Dermis blood vessel endothelial cell (primary cell): ENCODE measurements around the gene IRGQ. TPM values are rescaled to one million over a fixed set of nuclear protein-coding genes. Genes with fewer than 3 reads are reported as not detected.
"Not testable (repeated sequence)": the region's sequence is repeated elsewhere in the genome, so short reads cannot be mapped to it uniquely, and the experiment has no call there.

Experiments
- DNase-seq: peaks from one replicate; pipeline ENCODE4 v3.0.0; 2010
- total RNA-seq: library from RNA; depleted of rRNA; stranded (reverse); fragments of >200 nt; gene quantifications from 2 replicates; pipeline ENCODE4 v1.2.3, GENCODE V29; 2014

IRGQ gene
- total RNA-seq, 1 donor from 2014 or later: 27.2 TPM

DNA sequence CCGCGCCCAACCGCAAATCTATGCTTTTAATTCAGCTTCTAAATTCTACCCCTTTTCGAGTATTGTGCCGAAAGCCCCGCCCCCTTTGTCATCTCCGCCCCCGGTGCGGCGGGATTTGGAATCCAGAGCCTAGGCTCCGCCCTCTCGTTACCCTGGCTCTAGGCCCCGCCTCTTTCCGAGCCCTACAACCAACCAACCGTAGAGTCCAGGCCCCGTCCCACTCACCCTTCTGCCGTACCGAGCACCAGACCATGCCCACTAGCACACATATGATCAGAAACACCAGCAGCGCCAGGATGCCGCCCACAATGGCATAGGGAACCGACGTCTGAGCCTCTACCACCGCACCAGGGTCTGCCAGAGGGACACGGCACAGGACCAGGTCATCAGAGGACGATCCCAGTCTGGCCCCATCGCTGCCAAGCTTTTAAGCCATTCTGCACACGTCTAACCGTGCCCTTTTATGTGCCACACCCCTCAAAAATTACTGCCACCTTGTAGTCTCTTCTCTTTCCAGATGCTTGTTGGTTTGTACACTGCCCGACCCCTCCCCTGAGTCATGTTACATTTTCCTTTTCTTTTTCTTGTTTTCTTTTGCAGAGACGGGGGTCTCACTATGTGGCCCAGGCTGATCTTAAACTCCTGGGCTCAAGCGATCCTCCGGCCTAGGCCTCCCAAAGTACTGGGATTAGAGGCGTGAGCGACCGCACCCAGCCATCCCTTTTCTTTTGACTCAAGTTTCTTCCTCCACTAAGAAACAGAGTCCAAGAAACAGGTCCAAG is 28.1 kb upstream of the IRGQ start:
- no peak for DNase-seq

DNA sequence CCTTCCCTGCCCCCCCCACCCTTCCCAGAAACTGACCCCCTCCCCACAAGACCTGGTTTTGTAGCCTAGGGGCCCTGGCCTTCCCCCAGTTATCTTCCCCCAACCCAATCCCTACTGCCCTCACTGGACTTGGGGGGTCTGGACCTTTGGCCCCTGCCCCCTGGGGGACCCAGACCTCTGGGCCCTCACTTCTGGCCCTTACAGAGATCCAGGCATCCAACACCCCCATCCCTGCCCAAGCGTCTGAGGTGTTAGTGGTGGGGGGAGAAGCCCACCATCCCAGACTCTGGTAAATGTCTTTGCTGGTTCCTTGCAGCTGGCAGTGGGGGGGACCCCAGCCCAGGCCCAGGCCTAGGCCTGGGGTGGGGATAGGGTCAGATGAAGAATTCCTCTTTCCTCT is 27.0 kb upstream of the IRGQ start:
- DNase-seq: no peak

DNA sequence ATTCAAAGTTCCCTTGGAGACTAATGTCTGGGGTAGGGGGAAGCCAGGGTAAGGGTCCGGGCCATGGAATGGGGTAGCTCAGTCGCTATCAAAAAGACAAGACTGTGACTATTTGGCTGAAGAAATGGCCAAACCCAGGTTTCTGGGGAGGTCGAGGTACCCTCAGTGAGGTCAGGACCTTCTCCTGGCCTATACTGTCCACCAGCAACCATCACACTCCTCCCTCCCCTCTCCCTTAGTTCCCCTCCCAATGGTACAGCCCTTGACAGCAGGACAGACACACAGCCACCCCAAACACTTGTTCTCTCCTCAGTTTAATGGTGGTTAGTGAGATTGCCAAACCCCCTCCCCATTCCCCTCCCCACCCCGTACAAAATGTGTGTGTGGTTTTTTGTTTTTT is 26.1 kb upstream of the IRGQ start:
- DNase-seq: no peak

DNA sequence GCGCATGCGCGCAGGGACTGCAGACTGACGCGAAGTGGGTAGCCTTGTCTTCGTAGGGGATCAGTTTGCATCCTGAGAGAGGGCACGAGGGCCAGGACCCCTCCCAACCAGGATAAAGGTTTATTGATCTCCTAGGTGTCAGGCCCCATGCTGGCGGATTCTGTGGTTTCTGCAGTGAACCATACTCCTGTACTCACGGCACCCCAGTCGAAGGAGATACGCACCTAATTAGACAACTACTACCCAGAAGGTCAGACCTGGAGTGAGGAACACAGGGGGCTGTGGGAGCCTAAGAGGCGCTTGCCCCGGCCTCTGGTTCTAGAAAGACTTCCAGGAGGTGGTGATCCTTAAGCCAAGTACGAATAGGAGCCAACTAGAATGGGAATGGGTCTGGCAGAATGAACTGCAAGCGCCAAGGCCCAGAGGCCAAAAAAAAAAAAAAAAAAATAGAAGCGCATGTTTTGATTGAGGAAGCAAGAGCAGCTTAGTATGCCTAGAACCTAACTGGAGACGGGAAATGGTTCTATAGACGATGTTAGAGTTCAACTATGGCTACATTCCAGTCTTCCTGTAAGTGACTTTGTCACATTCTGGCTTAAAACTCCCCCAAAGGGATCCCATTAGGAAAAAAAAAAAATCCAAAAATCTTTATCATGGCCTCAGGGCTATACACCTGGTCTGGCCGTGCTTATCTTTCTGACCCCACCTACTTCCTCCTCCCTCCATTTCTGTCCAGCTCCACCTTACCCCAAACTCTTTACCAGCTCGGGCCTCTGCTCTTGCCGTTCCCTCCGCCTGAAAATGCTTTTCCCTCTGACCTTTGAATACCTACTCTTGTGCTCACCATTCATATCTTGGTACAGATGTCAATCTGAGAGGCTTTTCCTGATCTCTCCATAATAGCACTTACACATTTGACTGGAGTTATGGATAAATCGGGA is 24.4 kb upstream of the IRGQ start:
- no peak for DNase-seq

DNA sequence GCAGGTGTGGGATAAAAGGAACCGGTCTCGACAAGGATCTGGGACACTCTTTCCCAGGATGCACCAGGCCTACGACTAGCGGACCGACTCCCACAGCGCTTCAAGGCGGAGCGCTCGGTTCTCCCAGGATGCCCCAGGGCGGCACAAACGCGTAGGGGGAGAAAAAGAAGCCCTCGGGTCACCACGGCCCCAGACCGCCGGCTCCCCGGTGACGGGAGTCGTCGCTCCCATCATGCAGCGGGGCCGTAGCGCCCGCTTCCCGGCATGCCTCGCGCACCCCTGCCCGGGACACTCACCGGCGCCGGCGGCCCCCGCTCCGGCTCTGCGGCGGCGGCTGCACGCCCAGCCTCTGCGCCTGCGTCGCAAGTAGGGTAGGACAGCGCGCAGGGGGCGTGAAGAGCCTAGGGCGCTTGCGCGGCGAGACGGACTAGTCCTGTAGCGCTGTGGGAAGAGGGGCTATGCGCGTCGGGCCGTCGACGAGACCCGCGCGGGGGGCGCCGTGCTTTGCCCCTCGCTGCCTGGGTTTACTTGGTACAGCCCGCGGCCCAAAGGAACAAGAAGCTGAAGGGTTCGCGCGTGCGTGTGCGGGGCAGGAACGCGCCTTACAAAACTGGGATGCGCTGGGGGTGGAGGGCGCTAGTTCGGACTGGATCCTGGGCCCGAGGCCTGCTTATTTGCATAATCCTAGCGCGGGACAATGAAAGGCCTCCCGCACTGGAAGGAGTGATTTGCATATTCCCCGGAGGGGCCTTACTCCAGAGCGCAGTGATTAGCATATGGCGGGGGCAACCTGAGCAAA is 23.5 kb upstream of the IRGQ start, which contains the start of gene ZNF428:
Gene ZNF428 (minus strand): TSS at position 368 of the 799 bp plus-strand sequence. CDS start 5,325 bp downstream, outside the sequence.
- peak; percentile 94 for DNase-seq

DNA sequence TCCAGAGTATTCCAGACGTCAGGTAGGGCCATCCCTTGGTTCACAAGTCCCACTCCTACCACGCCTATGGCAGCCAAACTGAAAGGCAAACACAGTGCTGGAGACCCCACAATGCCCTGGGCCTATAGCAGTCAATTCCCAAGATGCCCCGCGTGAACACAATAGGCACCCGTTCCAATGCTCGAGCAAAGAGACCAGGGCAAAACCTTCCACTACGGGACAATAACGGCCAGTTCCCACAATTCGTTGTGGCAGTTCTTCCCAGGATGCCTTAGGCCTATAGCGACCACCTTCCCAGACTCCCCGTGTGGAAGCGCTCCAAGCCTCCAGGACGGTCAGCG is 23.0 kb upstream of the IRGQ start:
- peak; percentile 64 for DNase-seq

DNA sequence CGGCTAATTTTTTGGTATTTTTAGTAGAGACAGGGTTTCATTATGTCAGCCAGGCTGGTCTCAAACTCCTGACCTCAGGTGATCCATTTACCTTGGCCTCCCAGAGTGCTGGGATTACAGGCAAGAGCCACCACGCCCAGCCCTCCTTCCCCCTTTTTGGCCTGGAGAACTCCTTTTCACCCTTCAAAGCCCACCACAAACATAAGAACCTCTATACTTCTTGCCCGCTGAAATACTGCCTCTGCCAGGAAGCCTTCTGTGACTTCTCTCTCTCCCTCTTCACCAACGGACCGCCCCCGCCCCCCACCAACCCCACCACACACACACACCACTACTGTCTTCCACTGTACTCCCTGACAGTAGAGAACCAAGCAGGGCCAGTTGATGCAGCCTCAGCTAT is 21.0 kb upstream of the IRGQ start:
- no peak for DNase-seq

DNA sequence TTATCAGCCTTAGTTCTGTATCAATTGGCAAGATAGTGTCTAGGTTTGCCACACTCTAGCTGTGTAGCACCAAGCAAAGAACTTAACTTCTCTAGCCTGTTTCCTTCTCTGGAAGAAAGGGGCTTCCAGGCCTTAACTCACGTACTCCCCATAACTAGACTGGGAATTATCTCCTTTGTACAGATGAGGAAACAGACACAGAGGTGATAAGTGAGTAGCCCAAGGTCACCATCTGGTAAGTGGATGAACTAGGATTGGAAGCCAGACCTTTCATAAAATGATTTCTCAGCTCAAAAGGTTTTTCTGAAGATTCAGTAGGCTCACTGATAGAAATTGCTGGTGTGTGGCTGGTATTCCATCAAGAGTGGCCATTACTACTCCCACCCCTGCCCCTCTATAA is 20.4 kb upstream of the IRGQ start:
- DNase-seq: no peak

DNA sequence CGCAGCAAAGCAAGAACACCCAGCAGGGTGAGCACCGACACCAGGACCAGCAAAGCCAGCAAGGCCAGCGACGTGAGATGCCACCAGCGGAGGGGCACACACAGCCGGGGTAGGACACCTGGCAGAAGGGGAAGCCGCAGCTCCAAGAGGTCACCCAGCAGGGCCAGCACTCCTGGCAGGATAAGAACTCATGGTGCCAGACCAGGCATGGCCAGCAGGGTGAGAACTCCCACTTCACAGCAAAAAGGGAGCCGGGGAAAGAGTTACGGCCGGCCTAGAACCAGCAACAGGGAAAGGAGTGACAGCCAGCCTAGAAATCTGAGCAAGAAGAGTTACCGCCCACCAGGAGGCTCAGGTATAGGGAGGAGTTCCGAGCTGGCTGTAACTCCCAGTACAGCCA is 16.4 kb upstream of the IRGQ start:
- no peak for DNase-seq

DNA sequence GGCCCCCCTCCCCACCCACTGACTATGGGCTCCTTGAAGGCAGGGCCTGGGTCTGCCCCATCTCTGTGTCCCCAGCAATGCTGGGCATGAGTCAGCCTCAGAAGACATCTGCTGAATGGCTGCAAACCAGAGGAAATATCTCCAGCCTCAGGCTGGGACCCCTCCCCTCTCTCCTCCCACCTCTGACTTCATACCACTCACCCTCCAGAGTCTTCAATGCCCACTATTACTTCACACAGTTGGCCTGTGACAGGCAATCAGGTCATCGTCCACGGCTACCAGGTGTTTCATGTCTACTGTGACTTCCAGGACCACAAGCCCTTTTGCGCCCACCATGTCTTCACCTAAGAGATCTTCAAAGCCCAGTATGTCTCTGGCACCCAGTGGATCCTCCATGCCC is 15.9 kb upstream of the IRGQ start, which contains the start of gene SRRM5:
Gene SRRM5 (plus strand): TSS at position 301 of the 400 bp plus-strand sequence. CDS start 34 bp downstream, at position 335.
- DNase-seq: no peak

DNA sequence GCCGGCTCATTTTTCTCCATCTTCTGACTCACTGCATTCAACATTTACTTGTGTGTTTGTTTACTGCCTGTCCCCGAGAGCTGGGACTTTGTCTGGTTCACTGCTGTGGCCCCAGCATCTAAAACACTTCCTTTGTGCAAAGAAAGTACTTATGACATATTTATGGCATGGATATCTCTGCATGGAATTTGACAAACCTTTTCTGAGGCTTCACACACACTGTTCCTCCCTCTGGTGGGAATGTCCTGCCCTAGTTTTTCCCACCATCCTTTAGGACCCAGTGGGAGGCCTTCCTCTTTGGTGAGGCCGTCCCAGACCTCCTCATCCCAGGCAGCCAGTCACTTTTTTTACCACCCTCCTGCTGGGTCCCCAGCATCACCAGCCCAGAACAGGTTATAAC is 14.6 kb upstream of the IRGQ start:
- no peak for DNase-seq

DNA sequence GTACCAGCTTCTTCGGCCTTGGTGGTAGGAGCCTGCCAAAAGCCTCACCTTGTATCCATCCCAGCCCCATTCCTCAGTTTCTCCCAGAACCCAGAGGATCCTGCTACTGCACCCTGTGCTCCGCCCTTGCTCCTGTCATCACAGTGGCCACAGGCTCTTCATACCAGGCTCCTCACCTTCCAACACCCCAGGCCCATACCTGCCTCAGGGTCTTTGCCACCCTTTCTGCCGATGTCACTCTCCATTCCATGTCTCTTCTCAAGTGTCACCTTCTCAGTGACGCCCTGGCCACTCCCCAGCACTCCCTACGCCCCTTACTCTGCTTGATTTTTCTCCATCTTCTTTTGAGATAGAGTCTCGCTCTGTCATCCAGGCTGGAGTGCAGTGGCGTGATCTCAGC is 13.9 kb upstream of the IRGQ start:
- DNase-seq: no peak

DNA sequence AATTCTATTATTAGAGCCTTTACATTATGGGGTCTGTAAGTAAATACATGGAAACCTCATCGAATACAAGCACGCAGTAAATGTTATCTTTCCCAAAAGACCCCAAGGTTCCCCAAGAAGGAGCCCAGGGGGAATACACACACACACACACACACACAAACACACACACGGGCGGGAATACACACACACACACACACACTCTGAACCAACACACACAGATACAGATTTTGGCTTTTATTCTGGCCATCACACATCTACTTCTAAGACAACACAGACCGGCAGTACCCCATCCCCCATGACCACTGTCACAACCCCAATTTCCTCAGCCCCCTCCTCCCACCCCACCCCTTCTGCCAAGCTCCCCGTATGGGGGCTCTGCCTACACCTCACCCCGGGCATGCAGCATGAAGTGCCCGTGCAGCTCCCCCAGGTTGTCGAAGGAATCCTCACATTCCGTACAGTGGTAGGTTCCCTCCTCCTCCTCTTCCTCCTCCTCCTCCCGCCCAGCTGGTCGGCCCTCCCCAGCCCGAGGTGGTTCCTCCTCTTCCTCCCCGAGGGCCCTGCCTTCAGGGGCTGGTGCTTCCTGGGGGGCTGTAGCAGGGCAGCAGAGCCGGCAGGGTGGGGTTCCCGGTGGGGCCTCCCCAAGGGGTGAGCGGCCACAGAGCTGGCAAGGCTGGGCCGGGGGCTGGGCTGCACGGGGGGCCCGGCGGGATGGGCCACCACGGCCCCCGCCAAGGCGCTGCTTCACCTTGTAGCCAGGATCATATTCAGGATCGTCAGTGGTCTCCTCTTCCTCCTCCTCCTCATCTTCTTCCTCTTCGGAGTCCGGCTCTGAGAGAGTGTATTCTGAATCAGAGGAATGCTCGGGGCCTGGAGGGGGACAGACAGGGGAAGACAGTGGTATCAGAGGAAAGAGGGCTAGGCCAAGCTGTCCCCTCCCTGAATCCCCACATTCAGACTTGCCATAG is 11.6 kb upstream of the IRGQ start:
- DNase-seq: no peak

DNA sequence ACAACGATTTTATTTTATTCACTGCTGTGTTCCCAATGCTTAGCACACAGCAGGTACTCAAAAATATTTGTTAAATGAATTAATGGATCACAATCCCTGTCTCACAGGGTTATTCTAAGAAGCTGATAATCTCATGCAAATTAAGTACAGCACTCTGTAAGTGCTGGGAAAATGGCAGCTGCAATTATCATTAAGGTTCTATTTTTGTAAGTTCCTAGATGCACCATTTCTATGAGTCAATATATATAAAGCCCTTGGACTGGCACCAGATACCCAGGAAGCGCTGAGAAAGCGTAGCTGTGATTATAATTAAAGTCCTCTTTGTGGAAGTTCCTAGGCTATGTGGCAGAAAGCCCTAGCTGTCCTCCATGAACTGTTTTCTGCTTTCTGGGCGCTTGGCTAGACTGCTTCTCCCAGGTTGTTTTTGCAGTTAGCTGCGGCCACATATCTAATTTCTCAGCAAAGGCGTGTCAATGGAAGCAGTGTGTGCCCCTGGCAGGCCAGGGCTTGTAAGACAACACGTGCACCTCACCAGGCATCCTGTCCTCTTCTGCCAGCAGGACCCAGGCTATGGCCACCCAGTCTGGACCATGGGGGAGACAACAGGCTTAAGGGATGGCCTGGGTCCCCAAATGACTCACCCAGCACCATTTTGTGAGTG is 10.8 kb upstream of the IRGQ start:
- DNase-seq: no peak

DNA sequence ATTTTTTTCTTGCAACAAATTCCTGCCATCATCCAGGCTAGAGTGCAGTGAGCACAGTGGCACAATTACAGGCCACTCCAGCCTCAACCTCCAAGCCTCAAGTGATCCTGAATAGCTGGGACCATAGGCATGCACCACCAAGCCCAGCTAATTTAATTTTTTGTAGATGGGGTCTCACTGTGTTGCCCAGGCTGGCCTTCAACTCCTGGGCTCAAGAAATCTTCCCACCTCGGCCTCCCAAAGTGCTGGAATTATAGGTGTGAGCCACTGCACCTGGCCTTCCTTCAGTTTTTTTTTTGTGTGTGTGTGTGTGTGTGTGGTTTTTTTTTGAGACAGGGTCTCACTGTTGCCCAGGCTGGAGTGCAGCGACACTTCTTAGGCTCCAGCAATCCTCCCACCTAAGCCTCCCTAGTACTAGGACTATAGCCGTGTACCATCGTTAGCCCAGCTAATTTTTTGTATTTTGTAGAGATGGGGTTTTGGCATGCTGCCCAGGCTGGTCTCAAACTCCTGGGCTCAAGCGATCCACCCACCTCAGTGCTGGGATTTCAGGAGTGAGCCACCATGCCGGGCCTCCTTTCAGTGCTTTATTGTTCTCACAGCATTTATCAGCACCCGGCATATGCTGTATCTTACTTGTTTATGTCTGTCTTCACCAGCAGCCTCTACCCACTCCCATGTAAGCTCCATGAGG is 10.1 kb upstream of the IRGQ start:
- no peak for DNase-seq

DNA sequence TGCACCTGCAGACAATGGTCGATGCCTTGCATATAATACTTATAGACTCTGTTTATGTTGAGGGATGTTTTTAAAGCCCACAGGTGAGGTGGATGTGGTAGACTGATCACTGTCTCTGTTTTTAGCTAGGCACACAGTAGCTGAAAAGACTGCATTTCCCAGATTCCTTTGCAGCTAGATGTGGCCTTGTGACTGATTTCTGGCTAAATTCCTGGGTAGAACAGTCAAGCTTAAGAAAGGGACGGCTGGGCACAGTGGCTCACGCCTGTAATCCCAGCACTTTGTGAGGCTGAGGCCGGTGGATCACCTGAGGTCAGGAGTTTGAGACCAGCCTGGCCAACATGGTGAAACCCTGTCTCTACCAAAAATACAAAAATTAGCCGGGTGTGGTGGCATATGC is 4.4 kb upstream of the IRGQ start:
- DNase-seq: not testable (repeated sequence)

DNA sequence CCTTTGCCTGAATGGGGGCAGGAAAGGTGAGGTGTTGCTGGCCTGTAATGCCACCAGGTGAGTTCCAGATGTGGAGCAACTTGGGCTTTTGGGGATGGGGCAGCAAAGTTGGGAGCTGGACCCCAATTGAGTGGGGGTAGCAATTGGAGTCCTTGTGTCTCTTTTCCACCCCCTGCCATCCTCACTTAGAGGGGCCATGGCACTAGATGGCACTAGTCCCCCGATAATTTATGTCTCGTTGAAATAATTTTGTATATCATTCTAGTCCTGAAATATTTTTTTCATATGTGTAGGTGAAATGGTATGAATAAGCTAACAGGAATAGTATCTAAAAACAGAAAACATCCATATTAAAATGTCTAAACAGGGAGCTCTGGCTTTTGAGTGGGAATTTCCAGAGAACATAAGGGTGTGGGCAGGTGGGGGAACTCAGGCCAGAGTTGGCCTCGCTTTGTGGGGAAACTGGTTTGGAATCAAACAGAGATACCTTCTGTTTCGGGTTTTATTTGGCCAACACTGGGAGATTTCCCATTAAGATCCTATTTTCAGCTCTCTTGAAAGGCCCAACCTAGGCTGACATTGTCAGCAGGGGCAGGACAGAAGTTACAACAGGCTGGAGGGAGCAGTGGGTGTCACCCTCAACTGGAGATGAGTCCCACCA is 3.8 kb upstream of the IRGQ start:
- no peak for DNase-seq

DNA sequence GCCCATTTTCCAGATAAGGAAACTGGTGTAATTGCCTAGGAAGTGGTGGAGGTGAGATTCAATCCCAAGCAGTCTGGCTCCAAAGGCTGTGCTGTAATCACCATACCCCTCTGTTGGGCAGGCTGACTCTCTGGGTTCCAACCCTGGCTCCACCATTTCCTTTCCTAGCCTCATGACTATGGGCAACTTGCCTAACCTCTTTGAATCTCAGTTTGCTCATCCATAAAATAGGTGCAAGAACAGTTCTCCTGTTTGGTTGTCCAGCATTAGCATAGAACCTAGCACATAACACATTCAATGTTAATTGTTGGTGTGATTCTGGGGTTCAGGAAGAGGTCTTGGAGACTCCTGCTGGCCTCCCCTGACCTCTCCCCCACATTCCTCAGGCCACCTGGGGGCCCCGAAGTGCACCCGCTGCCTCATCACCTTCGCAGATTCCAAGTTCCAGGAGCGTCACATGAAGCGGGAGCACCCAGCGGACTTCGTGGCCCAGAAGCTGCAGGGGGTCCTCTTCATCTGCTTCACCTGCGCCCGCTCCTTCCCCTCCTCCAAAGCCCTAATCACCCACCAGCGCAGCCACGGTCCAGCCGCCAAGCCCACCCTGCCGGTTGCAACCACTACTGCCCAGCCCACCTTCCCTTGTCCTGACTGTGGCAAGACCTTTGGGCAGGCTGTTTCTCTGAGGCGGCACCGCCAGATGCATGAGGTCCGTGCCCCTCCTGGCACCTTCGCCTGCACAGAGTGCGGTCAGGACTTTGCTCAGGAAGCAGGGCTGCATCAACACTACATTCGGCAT is 2.7 kb upstream of the IRGQ start:
- DNase-seq: no peak

DNA sequence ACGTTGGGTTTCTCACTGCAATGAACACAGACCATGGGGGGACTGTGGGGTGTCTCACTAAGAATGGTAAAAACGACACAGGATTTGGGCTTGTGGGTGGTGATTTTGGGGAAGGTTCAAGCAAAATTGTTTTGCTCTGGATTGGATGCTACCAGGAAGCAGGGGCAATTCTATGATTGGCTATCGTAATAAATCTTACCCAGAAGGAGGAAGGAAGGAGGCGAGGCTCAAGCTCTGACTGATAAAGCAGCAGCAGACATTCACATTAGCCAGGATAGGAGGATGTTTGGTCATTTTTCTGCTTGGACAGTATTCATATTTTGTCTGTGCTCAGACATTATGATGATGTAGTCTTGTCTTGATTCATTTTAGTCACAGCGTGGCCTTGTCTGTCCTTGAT is 1.9 kb upstream of the IRGQ start:
- peak; percentile 27 for DNase-seq
